Omental fat pad (tissue), 4 donors: ENCODE results near the gene CEP295NL. TPM values are rescaled to one million over a fixed set of nuclear protein-coding genes. Genes with fewer than 3 reads are reported as not detected.

Experiments used
- ATAC-seq: fragments of 150-250 bp; one replicate; pipeline ENCODE4 v1.9.1; 2016; ENCODE audit warnings: mild to moderate bottlenecking, moderate library complexity; ENCODE audit not compliant: low FRiP score
- DNase-seq: peaks from one replicate; pipeline ENCODE4 v3.0.0-alpha.2; 2019; ENCODE audit warnings: low spot score
- total RNA-seq, 4 donors: library from RNA; depleted of rRNA; stranded (reverse); fragments of >200 nt; gene quantifications; one replicate each; pipeline ENCODE4 v1.1.0, GENCODE V29; 2016
- TF ChIP-seq, protein P1 (sequence below), 3 donors: fragments of 450-650 bp; IDR thresholded peaks; one replicate each; pipeline ENCODE4 v1.5.1; 2016 to 2017; ENCODE audit warnings: antibody characterized with exemption in 3 of 3, mild to moderate bottlenecking in 3 of 3, moderate library complexity in 2 of 3

Gene CEP295NL
- total RNA-seq, 4 donors from 2014 or later, result 2.7 to 11.8 (median 5.5) TPM

DNA sequence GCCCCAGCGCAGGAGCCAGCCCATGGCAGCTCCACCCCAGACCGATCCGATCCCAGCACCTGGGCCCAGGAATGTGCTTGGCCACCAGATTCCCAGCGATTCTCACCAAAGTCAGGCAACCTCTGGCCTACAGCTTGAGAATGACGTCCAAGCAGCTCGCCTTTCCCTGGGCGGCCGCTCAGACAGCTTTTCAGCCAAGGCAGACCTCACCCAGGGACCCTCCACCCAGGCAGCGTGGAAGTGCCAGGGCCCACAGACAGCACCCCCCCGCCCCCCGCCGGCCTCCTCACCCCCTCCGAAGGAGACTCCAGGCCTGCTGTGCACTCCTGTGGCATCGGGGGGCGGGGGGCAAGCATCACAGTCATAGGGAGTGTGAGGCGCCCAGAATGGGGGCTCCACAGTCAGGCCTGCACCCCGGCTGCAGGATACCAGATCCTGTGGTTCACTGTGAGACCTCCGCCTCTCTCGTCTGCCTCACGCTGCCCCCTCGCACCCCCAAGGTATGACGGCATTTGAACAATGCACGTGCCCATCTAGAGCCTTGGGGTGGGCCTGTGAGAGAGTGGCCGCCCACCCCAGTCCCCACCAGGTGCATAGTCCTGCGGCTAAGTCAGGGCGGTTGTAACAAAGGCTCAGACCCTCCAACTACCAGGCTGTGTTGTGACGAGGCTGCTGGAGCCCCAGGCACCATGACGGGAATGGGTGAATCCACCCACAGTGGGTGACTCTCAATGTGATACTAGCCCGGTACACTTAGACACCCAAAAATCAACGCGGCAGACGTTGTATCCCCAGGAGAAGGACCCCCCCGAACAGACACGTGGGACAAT lies 6.0 kb downstream of the CEP295NL start:
- TF ChIP-seq, protein P1, sequence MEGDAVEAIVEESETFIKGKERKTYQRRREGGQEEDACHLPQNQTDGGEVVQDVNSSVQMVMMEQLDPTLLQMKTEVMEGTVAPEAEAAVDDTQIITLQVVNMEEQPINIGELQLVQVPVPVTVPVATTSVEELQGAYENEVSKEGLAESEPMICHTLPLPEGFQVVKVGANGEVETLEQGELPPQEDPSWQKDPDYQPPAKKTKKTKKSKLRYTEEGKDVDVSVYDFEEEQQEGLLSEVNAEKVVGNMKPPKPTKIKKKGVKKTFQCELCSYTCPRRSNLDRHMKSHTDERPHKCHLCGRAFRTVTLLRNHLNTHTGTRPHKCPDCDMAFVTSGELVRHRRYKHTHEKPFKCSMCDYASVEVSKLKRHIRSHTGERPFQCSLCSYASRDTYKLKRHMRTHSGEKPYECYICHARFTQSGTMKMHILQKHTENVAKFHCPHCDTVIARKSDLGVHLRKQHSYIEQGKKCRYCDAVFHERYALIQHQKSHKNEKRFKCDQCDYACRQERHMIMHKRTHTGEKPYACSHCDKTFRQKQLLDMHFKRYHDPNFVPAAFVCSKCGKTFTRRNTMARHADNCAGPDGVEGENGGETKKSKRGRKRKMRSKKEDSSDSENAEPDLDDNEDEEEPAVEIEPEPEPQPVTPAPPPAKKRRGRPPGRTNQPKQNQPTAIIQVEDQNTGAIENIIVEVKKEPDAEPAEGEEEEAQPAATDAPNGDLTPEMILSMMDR (IDR thresholded peaks at IDR 0.05), result no peak
- DNase-seq, result no peak
- ATAC-seq, result no peak

DNA sequence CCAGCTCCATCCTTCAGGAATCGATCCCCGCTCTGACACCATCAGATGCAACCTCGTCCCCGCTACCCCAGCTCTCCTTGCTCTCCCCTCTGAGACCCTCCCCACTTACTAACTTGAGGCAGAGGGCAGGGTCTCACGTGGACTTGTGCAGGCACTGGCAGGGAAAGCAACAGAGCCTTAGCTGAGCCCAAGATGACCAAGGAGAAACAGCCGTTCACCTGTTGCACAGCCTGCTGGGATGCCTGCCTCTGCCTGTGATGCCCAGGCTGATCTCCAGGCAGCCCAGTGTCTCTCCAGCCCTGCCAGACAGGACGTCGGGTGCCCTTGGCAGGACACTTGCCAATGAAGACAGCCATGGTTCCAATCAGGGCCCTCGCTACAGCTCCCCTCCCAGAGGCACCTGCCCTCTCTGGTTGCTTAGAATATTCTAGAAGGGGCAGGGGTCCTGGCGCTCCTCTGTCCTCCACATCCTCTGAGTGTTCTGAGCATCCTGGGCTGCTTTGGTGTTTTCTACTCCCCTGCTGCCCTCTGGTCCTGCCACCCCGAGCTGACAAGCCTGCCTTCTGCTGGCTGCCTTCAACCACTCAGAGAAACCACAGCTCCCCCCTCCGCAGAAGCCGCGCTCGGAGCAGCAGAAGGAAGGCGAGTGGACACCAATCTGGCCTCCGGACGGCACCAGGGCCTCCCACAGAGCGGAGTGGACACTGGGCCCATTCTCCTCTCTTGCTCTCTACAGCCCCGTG lies 6.7 kb downstream of the CEP295NL start:
- no peak for ATAC-seq
- DNase-seq, result no peak
- TF ChIP-seq, protein P1 (IDR thresholded peaks at IDR 0.05), result no peak

DNA sequence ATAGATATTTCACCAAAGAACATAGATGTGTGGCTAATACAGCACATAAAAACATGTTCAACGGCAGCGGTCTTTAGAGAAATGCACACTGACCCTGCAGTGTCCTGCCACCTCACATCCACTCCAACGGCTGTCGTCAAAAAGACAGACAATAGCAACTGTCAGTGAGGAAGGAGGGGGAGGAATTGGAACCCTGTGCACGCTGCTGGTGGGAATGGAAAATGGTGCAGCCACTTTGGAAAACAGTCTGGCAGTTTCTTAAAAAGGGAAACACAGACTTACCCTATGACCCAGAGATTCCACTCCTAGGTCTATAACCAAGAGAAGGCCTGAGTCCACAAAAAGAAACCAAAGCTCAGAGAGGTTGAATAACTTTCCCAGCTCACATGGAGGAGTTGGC lies 7.7 kb downstream of the CEP295NL start:
- DNase-seq, result no peak
- TF ChIP-seq, protein P1 (IDR thresholded peaks at IDR 0.05), result no peak
- no peak for ATAC-seq

DNA sequence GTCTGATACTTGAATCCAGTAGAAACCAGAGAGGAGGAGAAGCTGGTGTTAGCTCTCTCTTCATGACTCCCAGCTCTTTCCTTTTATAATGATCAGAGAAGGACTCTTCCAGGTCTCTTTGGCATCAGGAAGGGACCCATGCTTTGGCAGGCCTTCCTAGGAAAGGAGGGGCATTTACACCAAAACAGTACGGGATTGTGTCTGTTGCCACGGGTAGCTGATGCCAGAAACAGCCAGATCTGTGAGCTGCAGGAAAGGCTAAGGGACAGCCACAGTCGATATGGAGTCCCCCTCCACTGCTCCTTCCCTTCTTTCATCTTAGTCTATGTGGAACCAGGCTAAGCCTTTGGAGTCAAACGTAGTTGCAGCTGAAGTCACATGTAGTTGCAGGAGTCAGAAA lies 9.3 kb downstream of the CEP295NL start:
- no peak for ATAC-seq
- no peak for DNase-seq
- TF ChIP-seq, protein P1 (IDR thresholded peaks at IDR 0.05), result no peak

DNA sequence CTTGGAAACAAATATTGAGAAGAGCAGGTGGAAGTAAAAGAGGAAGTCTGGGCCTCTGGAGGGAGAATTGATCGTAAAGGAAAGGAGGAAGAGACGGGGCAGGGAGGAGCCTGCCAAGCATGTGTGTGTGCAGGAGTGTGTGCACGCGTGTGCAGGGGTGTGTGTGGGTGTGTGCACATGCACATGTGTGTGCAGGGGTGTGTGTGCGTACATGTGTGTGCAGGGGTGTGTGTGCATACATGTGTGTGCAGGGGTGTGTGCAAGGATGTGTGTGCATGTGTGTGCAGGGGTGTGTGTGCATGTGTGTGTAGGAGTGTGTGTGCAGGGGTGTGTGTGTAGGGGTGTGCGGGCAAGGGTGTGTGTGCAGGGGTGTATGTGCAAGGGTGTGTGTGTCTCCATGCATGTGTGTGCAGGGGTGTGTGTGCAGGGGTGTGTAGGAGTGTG lies 10.0 kb downstream of the CEP295NL start:
- no peak for ATAC-seq
- TF ChIP-seq, protein P1 (IDR thresholded peaks at IDR 0.05), result no peak
- no peak for DNase-seq

DNA sequence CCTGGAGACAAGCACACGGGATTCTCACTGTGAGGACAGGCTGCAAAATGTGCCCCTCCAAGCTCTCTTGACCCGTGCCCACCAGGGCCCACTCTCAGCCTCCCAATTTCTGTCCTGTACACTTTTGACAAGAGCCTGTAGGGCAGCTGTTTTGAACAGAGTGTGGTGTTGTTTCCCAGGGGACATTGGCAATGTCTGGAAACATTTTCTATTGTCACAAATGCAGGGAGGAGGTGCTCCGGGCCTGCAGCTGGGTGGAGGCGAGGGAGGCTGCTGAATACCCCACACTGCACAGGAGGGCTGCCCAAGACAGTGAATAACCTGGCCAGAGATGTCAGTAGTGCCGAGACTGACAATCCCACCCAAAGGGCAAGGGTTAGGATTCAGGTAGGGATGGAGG lies 10.5 kb downstream of the CEP295NL start:
- TF ChIP-seq, protein P1 (IDR thresholded peaks at IDR 0.05), result no peak
- DNase-seq (no peak), ATAC-seq (no peak)
